K562 (cell line): Measurements from ENCODE around the gene SAPCD1. TPM values are rescaled to one million over a fixed set of nuclear protein-coding genes. Genes with fewer than 3 reads are reported as not detected.

Experiments
- ATF4 ChIP-seq: fragments of 450-650 bp; formaldehyde crosslinking; IDR thresholded peaks from 2 replicates; pipeline ENCODE4 v1.4.0; 2022; ENCODE audit warnings: mild to moderate bottlenecking, moderate library complexity
- ATF7 ChIP-seq: fragments of 450-650 bp; IDR thresholded peaks from 2 replicates; pipeline ENCODE4 v1.7.1; 2014; ENCODE audit warnings: mild to moderate bottlenecking, moderate library complexity
- CBFA2T2 ChIP-seq: fragments of 450-650 bp; conservative IDR thresholded peaks from 2 replicates; pipeline ENCODE4 v1.6.1; 2017; ENCODE audit warnings: mild to moderate bottlenecking
- CREB1 ChIP-seq, 2 experiments: sonication (generic) in 1 of 2; formaldehyde crosslinking in 1 of 2; IDR thresholded peaks; 2 replicates each; pipeline versions ENCODE4 v1.6.1 to v1.8.0; 2012 to 2022; ENCODE audit warnings: inconsistent platforms in 1 of 2, mild to moderate bottlenecking in 1 of 2, missing genetic modification reagents in 1 of 2, moderate library complexity in 1 of 2
- CREB3 ChIP-seq: fragments of 450-650 bp; conservative IDR thresholded peaks from 2 replicates; pipeline ENCODE4 v1.6.1; 2016; ENCODE audit warnings: missing genetic modification characterization, low read depth, mild to moderate bottlenecking, missing compliant biosample characterization, moderate library complexity
- CTCF ChIP-seq, 3 experiments: IDR thresholded peaks in 2 of 3; conservative IDR thresholded peaks in 1 of 3; 2 replicates each; pipeline ENCODE4 v1.5.1; 2011 to 2012; ENCODE audit warnings: low read length in 3 of 3, mild to moderate bottlenecking in 3 of 3, control low read depth in 2 of 3, improper control_type of control experiment in 1 of 3, inconsistent platforms in 1 of 3, low read depth in 1 of 3, mixed read lengths in 1 of 3, moderate library complexity in 1 of 3; ENCODE audit not compliant: insufficient read depth in 2 of 3
- DIDO1 ChIP-seq: fragments of 450-650 bp; IDR thresholded peaks from 2 replicates; pipeline ENCODE4 v1.6.1; 2016; ENCODE audit warnings: low read depth, missing biosample characterization, missing genetic modification characterization
- DLX4 ChIP-seq: fragments of 250-450 bp; sonication (Bioruptor Pico); IDR thresholded peaks from 2 replicates; pipeline ENCODE4 v1.6.1; 2021; ENCODE audit warnings: mild to moderate bottlenecking
- GATA2 ChIP-seq: sonication (generic); formaldehyde crosslinking; IDR thresholded peaks from 2 replicates; pipeline ENCODE4 v1.4.0; 2020; ENCODE audit warnings: mild to moderate bottlenecking, missing genetic modification reagents
- IFI16 ChIP-seq: fragments of 250-450 bp; sonication (Bioruptor Pico); IDR thresholded peaks from 2 replicates; pipeline ENCODE4 v2.1.2; 2022; ENCODE audit warnings: mild to moderate bottlenecking, inconsistent platforms
- KAT8 ChIP-seq: fragments of 450-650 bp; IDR thresholded peaks from 2 replicates; pipeline ENCODE4 v1.6.1; 2016; ENCODE audit warnings: low read depth, mild to moderate bottlenecking
- MXD1 ChIP-seq: fragments of 250-450 bp; sonication (Bioruptor Pico); IDR thresholded peaks from 2 replicates; pipeline ENCODE4 v1.8.0; 2021; ENCODE audit warnings: borderline replicate concordance, mild to moderate bottlenecking, moderate library complexity; ENCODE audit not compliant: poor library complexity, severe bottlenecking
- PCBP2 ChIP-seq: fragments of 200-400 bp; formaldehyde crosslinking; IDR thresholded peaks from 2 replicates; pipeline ENCODE4 v1.6.1; 2018; ENCODE audit warnings: low read length, low read depth, mild to moderate bottlenecking, moderate library complexity; ENCODE audit not compliant: poor library complexity, severe bottlenecking
- SETDB1 ChIP-seq: IDR thresholded peaks from one replicate; pipeline ENCODE4 v1.6.1; 2012; ENCODE audit warnings: low read length, control low read depth, inconsistent platforms
- SMC3 ChIP-seq: conservative IDR thresholded peaks from 2 replicates; pipeline ENCODE4 v1.6.1; 2011; ENCODE audit warnings: low read depth, low read length, improper control_type of control experiment; ENCODE audit not compliant: insufficient read depth
- TARDBP ChIP-seq: fragments of 450-650 bp; IDR thresholded peaks from 2 replicates; pipeline ENCODE4 v1.6.1; 2016
- ZNF431 ChIP-seq: sonication (generic); formaldehyde crosslinking; IDR thresholded peaks from 2 replicates; pipeline ENCODE4 v1.8.0; 2022; ENCODE audit warnings: mild to moderate bottlenecking, missing genetic modification reagents
- ZNF507 ChIP-seq: conservative IDR thresholded peaks from 2 replicates; pipeline ENCODE4 v1.6.1; 2017; ENCODE audit warnings: missing genetic modification characterization, missing compliant biosample characterization
- ZNF584 ChIP-seq: fragments of 200-800 bp; sonication (Bioruptor generic); IDR thresholded peaks from 2 replicates; pipeline ENCODE4 v1.6.1; 2016; ENCODE audit warnings: low read depth, mild to moderate bottlenecking, missing genetic modification characterization, missing compliant biosample characterization
- ZNF639 ChIP-seq, 2 experiments: fragments of 200-800 bp in 1 of 2; sonication (Bioruptor generic) in 1 of 2; sonication (generic) in 1 of 2; formaldehyde crosslinking in 1 of 2; IDR thresholded peaks in 1 of 2; conservative IDR thresholded peaks in 1 of 2; 2 replicates each; pipeline versions ENCODE4 v1.5.0 to v1.6.1; 2016 to 2020; ENCODE audit warnings: missing compliant biosample characterization in 1 of 2, missing genetic modification characterization in 1 of 2, missing genetic modification reagents in 1 of 2
- ZNF696 ChIP-seq: fragments of 250-450 bp; sonication (Bioruptor Pico); conservative IDR thresholded peaks from 2 replicates; pipeline ENCODE4 v1.4.0; 2020; ENCODE audit warnings: mild to moderate bottlenecking, moderate library complexity
- polyA plus RNA-seq, 8 experiments: library from polyadenylated mRNA; depleted of rRNA in 4 of 8; stranded (reverse) in 5 of 8; unstranded in 3 of 8; fragments of >200 nt; fragmentation: Nextera tagmentation in 2 of 8; fragmentation: Illumina TruSeq in 1 of 8; extraction: Ambion mirVana in 2 of 8; extraction: Trizol in 1 of 8; gene quantifications; 2 replicates each; pipeline versions ENCODE4 v1.2.1 to v1.2.3, GENCODE V29; 2011 to 2014; ENCODE audit warnings: inconsistent platforms in 1 of 8, missing spikeins in 1 of 8
- total RNA-seq, 7 experiments: library from RNA; depleted of rRNA in 6 of 7; stranded (reverse); fragments of >200 nt in 6 of 7; fragmentation: Illumina TruSeq in 2 of 7; extraction: Trizol in 2 of 7; gene quantifications; 2 replicates each; pipeline versions ENCODE4 v1.2.1 to v1.2.3, GENCODE V29; 2011 to 2021; ENCODE audit warnings: low replicate concordance in 1 of 7

SAPCD1 gene
- total and polyA plus RNA-seq, 9 of the 15 experiments (the other 6 are each of a cell fraction or from before 2014, with no cell fraction given): 2.6 to 30.2 (median 7.4) TPM

GRCh38 chr6:31794294-31794865, 31.9 kb downstream of the SAPCD1 start (continued):
- TF ChIP-seq DLX4 (CRISPR knock-in tag) (no peak), TARDBP (no peak), CREB3 (no peak), MXD1 (no peak), ZNF431 (CRISPR knock-in tag) (no peak), CTCF (IDR thresholded peaks at IDR 0.05 in 2 of 3, conservative IDR thresholded peaks at IDR 0.05 in 1 of 3; ENCODE audit: insufficient read depth in 2 of 3, low read depth in 1 of 3, low read length in 3 of 3) (no peak), CBFA2T2 (peak; percentile 25; the same call in 1 of the 2 replicates), ATF4 (CRISPR knock-in tag) (no peak), ZNF639 (CRISPR knock-in tag; conservative IDR thresholded peaks at IDR 0.05 in 1 of 2, IDR thresholded peaks at IDR 0.05 in 1 of 2) (0 out of 4 replicates have a peak, but pooled peaks of 1 of the 2 experiments have one; percentile 30), ZNF696 (no peak), ATF7 (peak; percentile 53), CREB1 (IDR thresholded peaks at IDR 0.05) (no peak), CREB1 (CRISPR knock-in tag; IDR thresholded peaks at IDR 0.05) (no peak), ZNF507 (tag) (no peak), KAT8 (no peak), IFI16 (no peak), DIDO1 (tag) (no peak), ZNF584 (CRISPR knock-in tag) (no peak), SETDB1 (no peak), PCBP2 (no peak), SMC3 (0 out of 2 replicates have a peak, but pooled peaks have one; percentile 14), GATA2 (CRISPR knock-in tag) (peak; percentile 49)
